ENCODE measurements around the gene CNTN6.

DNA sequence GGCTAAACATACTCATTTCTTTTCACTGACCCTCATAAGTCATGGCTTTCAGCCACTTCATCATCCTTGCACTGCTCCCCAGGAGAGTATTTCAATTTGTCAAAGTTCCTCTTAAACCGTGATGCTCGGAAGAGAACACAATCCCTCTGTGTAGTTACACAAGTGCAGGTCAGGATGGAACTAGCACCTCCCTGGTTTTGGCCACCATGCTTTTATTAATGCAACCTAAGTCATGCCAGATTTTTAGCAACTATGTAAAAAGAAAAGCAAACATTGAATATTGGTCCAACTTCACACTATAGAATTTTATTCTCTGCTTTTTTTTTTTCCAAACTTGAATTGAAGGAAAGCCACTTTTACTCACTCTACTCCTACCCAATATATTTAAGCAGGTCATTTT lies 45.2 kb downstream of the CNTN6 start:
- TF ChIP-seq, protein P1, sequence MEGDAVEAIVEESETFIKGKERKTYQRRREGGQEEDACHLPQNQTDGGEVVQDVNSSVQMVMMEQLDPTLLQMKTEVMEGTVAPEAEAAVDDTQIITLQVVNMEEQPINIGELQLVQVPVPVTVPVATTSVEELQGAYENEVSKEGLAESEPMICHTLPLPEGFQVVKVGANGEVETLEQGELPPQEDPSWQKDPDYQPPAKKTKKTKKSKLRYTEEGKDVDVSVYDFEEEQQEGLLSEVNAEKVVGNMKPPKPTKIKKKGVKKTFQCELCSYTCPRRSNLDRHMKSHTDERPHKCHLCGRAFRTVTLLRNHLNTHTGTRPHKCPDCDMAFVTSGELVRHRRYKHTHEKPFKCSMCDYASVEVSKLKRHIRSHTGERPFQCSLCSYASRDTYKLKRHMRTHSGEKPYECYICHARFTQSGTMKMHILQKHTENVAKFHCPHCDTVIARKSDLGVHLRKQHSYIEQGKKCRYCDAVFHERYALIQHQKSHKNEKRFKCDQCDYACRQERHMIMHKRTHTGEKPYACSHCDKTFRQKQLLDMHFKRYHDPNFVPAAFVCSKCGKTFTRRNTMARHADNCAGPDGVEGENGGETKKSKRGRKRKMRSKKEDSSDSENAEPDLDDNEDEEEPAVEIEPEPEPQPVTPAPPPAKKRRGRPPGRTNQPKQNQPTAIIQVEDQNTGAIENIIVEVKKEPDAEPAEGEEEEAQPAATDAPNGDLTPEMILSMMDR (IDR thresholded peaks at IDR 0.05): no peak
- TF ChIP-seq EZH2 (IDR thresholded peaks at IDR 0.05; ENCODE audit: borderline replicate concordance, insufficient read depth, low read depth, low read length, poor library complexity, severe bottlenecking): no peak
